ENCODE results near the gene IL21R.

The IL21R gene

GRCh38 chr16:27401768-27402568 lies at the start of gene IL21R:
Gene IL21R (plus strand): TSS chr16:27402174. CDS start chr16:27430072, 27,898 bp downstream.
- DNase-seq (ENCODE audit: low read depth): peak; percentile 74

- DNase-seq (ENCODE audit: low read depth): no peak
These were observed 48.1 kb upstream of the IL21R start for GRCh38 chr16:27353853-27354252.

GRCh38 chr16:27355610-27356009 lies 46.4 kb upstream of the IL21R start:
- no peak for DNase-seq (ENCODE audit: low read depth)

- no peak for DNase-seq (ENCODE audit: low read depth)
These were observed 45.2 kb upstream of the IL21R start for GRCh38 chr16:27356794-27357193.

GRCh38 chr16:27359051-27359450 lies 42.9 kb upstream of the IL21R start:
- no peak for DNase-seq (ENCODE audit: low read depth)

GRCh38 chr16:27359615-27360014 lies 42.4 kb upstream of the IL21R start:
- no peak for DNase-seq (ENCODE audit: low read depth)

GRCh38 chr16:27361987-27362386 lies 40.0 kb upstream of the IL21R start:
- no peak for DNase-seq (ENCODE audit: low read depth)

- DNase-seq (ENCODE audit: low read depth): no peak
These were observed 39.3 kb upstream of the IL21R start for GRCh38 chr16:27362570-27363245.

- no peak for DNase-seq (ENCODE audit: low read depth)
These were observed 38.7 kb upstream of the IL21R start for GRCh38 chr16:27363246-27363632.

- no peak for DNase-seq (ENCODE audit: low read depth)
These were observed 38.2 kb upstream of the IL21R start for GRCh38 chr16:27363797-27364196.

- no peak for DNase-seq (ENCODE audit: low read depth)
These were observed 37.4 kb upstream of the IL21R start for GRCh38 chr16:27364493-27365141.

- DNase-seq (ENCODE audit: low read depth): no peak
These were observed 36.6 kb upstream of the IL21R start for GRCh38 chr16:27365142-27366089.

GRCh38 chr16:27366687-27367460 lies 35.1 kb upstream of the IL21R start:
- DNase-seq (ENCODE audit: low read depth): no peak

- peak; percentile 79 for DNase-seq (ENCODE audit: low read depth)
These were observed 34.3 kb upstream of the IL21R start for GRCh38 chr16:27367461-27368357.

- no peak for DNase-seq (ENCODE audit: low read depth)
These were observed 33.6 kb upstream of the IL21R start for GRCh38 chr16:27368358-27368722.

GRCh38 chr16:27369806-27370205 lies 32.2 kb upstream of the IL21R start:
- no peak for DNase-seq (ENCODE audit: low read depth)

GRCh38 chr16:27370318-27370717 lies 31.7 kb upstream of the IL21R start:
- DNase-seq (ENCODE audit: low read depth): no peak

GRCh38 chr16:27373312-27373711 lies 28.7 kb upstream of the IL21R start:
- no peak for DNase-seq (ENCODE audit: low read depth)

GRCh38 chr16:27374221-27374803 lies 27.7 kb upstream of the IL21R start:
- no peak for DNase-seq (ENCODE audit: low read depth)

Measured in activated T-cell treated with anti-CD3 and anti-CD28 coated beads for 1 hour (primary cell).